ENCODE measurements around the gene GNAL. TPM values are rescaled to one million over a fixed set of nuclear protein-coding genes. Genes with fewer than 3 reads are reported as not detected.

GNAL gene
- total RNA-seq, 1 donor from 2014 or later = 26.8 TPM

DNA sequence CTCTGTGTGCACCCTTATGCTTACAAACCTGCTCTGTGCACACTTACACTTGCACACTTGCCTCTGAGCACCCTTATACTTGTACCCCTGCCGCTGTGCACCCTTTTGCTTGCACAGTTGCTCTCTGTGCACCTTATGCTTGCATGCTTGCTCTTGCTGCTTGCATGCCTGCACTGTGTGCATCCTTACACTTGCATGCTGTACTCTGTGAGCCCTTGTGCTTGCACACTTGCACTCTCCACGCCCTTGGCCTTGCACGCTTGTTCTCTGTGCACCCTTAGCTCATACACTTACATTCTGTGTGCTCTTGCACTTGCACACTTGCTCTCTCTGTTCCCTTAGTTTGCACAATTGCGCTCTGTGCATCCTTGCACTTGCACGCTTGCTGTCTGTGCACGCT lies 78.3 kb downstream of the GNAL start:
- TF ChIP-seq, protein P1, sequence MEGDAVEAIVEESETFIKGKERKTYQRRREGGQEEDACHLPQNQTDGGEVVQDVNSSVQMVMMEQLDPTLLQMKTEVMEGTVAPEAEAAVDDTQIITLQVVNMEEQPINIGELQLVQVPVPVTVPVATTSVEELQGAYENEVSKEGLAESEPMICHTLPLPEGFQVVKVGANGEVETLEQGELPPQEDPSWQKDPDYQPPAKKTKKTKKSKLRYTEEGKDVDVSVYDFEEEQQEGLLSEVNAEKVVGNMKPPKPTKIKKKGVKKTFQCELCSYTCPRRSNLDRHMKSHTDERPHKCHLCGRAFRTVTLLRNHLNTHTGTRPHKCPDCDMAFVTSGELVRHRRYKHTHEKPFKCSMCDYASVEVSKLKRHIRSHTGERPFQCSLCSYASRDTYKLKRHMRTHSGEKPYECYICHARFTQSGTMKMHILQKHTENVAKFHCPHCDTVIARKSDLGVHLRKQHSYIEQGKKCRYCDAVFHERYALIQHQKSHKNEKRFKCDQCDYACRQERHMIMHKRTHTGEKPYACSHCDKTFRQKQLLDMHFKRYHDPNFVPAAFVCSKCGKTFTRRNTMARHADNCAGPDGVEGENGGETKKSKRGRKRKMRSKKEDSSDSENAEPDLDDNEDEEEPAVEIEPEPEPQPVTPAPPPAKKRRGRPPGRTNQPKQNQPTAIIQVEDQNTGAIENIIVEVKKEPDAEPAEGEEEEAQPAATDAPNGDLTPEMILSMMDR (IDR thresholded peaks at IDR 0.05) = no peak
- TF ChIP-seq EZH2phosphoT487 (IDR thresholded peaks at IDR 0.05) (no peak), EZH2 (IDR thresholded peaks at IDR 0.05) (no peak)
- no peak overlapping the region for H3K4me3 Mint-ChIP-seq
- Histone ChIP-seq H3K4me2 (no peak overlapping the region), H2AFZ (replicated peaks) (no peak overlapping the region), H3K9me3 (ENCODE audit: low read depth) (no peaks in the 10 kb centered on the region), H3K27ac (no peak overlapping the region), H3K79me2 (ENCODE audit: low read depth) (no peaks in the 10 kb centered on the region), H4K20me1 (ENCODE audit: low read depth) (no peaks in the 10 kb centered on the region), H3K9ac (no peak overlapping the region), H3K27me3 (no peaks in the 10 kb centered on the region), H3F3A (ENCODE audit: low read depth) (peaks cover 6% of the 10 kb centered on the region), H3K4me1 (peaks cover 12% of the 10 kb centered on the region), H3K36me3 (no peaks in the 10 kb centered on the region), H3K4me3 (no peak overlapping the region)
- no peaks in the 10 kb centered on the region for H3K9me3 Mint-ChIP-seq
- H3K4me1 Mint-ChIP-seq = peaks cover 13% of the 10 kb centered on the region
- no peak for DNase-seq (ENCODE audit: low spot score)
- no peak overlapping the region for H3K27ac Mint-ChIP-seq
- H3K36me3 Mint-ChIP-seq = no peaks in the 10 kb centered on the region
- H3K27me3 Mint-ChIP-seq (ENCODE audit: insufficient read depth, low read depth) = no peaks in the 10 kb centered on the region

DNA sequence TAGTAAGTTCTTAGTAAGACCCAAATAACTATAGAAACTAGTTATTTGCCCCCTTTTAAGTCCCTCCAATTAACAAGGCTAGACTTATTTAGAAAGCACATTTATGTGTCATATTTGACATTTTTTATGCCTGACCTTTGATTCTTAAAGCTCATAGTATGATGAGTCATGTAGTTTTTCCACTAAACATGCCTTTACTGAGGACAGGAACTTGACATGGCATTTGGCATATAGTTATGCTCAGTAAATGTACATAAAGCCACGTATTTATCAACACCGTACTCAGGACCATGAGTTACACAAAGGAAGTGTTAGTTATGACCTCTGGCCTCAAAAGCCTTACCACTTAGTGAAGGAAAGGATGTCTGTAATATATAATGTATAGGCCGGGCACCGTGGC lies 78.9 kb downstream of the GNAL start:
- Histone ChIP-seq H4K20me1 (ENCODE audit: low read depth) (no peaks in the 10 kb centered on the region), H3K9ac (no peak overlapping the region), H2AFZ (replicated peaks) (no peak overlapping the region), H3K27me3 (no peaks in the 10 kb centered on the region), H3K4me1 (peaks cover 12% of the 10 kb centered on the region), H3K4me3 (no peak overlapping the region), H3K9me3 (ENCODE audit: low read depth) (no peaks in the 10 kb centered on the region), H3K79me2 (ENCODE audit: low read depth) (no peaks in the 10 kb centered on the region), H3K4me2 (no peak overlapping the region), H3F3A (ENCODE audit: low read depth) (peaks cover 6% of the 10 kb centered on the region), H3K36me3 (no peaks in the 10 kb centered on the region), H3K27ac (no peak overlapping the region)
- Mint-ChIP-seq H3K4me3 (no peak overlapping the region), H3K27ac (no peak overlapping the region), H3K36me3 (no peaks in the 10 kb centered on the region), H3K4me1 (peaks cover 13% of the 10 kb centered on the region), H3K9me3 (no peaks in the 10 kb centered on the region), H3K27me3 (ENCODE audit: insufficient read depth, low read depth) (no peaks in the 10 kb centered on the region)
- TF ChIP-seq, protein P1 (IDR thresholded peaks at IDR 0.05) = no peak
- no peak for TF ChIP-seq EZH2phosphoT487 (IDR thresholded peaks at IDR 0.05)
- TF ChIP-seq EZH2 (IDR thresholded peaks at IDR 0.05) = no peak
- no peak for DNase-seq (ENCODE audit: low spot score)

DNA sequence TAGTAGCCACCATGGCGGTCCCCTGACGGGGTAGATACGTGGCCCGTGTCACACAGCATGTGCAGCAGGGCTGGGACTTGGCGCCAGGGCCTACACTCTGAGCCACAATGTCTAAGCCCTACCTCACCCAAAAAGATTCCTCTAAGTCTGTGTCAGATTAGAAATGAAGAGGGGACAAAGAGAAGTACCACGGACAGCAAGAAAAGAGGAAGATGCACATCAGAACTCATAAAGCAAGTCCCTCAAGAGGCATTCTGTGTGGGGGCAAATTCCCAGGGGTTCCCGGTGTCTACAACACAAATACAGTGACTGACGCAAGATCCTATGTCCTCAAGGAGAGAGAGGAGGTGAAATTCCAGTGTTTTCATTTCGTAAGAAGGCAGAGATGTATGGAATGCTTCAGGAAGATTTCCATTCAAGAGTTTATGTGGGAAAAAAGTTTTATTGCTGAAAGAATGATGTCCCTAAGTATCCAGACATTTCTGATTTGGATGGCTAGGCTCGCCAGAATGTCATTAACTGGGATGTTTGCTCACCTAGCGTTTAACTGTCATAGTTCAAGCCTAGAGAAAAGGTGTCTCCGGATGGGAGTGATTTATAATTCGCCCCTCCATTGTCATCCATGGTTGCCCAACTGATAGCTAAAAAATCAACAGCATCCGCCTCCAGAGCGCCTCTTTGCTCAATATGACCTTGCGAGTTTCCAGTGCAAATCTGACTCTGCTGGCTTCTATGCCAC lies 86.5 kb downstream of the GNAL start:
- H3K27me3 ChIP-seq = no peaks in the 10 kb centered on the region
- TF ChIP-seq EZH2phosphoT487 (IDR thresholded peaks at IDR 0.05) (no peak), EZH2 (IDR thresholded peaks at IDR 0.05) (no peak)
- TF ChIP-seq, protein P1 (IDR thresholded peaks at IDR 0.05) = no peak
- Mint-ChIP-seq H3K4me3 (no peak overlapping the region), H3K9me3 (no peaks in the 10 kb centered on the region), H3K4me1 (no peaks in the 10 kb centered on the region), H3K36me3 (peaks cover 3% of the 10 kb centered on the region), H3K27ac (no peak overlapping the region), H3K27me3 (ENCODE audit: insufficient read depth, low read depth) (no peaks in the 10 kb centered on the region)
- no peaks in the 10 kb centered on the region for H3K4me1 ChIP-seq
- no peak overlapping the region for H3K9ac ChIP-seq
- H3F3A ChIP-seq (ENCODE audit: low read depth) = no peaks in the 10 kb centered on the region
- H2AFZ ChIP-seq (replicated peaks) = no peak overlapping the region
- no peak overlapping the region for H3K4me3 ChIP-seq
- no peaks in the 10 kb centered on the region for H3K36me3 ChIP-seq
- no peaks in the 10 kb centered on the region for H3K9me3 ChIP-seq (ENCODE audit: low read depth)
- H3K79me2 ChIP-seq (ENCODE audit: low read depth) = no peaks in the 10 kb centered on the region
- H3K27ac ChIP-seq = no peak overlapping the region
- no peak for DNase-seq (ENCODE audit: low spot score)
- no peak overlapping the region for H3K4me2 ChIP-seq
- no peaks in the 10 kb centered on the region for H4K20me1 ChIP-seq (ENCODE audit: low read depth)

Measured in neural progenitor cell (in vitro differentiated cells).